GM18498 (cell line): ENCODE data around the gene CELA3A.
"Not testable (repeated sequence)": the region's sequence is repeated elsewhere in the genome, so short reads cannot be mapped to it uniquely, and the experiment has no call there.

Experiments used
- ATAC-seq: cut with Tn5 transposase; IDR thresholded peaks from one replicate; pipeline ENCODE4 v1.9.1; 2021; ENCODE audit warnings: mild to moderate bottlenecking, moderate library complexity; ENCODE audit not compliant: unreplicated experiment

The CELA3A gene, protein sequence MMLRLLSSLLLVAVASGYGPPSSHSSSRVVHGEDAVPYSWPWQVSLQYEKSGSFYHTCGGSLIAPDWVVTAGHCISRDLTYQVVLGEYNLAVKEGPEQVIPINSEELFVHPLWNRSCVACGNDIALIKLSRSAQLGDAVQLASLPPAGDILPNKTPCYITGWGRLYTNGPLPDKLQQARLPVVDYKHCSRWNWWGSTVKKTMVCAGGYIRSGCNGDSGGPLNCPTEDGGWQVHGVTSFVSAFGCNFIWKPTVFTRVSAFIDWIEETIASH

DNA sequence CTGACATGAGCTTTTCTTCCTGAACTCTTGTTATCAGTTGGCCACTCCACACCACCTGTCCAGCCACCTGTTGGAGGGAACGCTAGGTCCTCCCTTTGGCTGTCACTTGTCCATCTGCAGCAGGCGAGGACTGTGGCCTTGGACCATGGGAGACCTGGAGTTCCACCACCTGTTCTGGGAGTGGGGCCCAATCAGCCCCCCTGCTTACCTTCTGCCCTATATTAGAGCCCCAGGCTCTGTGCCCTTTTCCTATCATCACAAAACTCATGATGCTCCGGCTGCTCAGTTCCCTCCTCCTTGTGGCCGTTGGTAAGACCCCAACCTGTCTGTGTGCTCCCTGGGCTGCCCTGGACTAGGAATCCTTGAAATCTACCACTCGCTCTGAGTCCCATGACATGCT lies at the start of gene CELA3A:
TSS of gene CELA3A (plus strand) at position 249 of the 400 bp plus-strand sequence. CDS start at position 267, 18 bp downstream.
- no peak for ATAC-seq

DNA sequence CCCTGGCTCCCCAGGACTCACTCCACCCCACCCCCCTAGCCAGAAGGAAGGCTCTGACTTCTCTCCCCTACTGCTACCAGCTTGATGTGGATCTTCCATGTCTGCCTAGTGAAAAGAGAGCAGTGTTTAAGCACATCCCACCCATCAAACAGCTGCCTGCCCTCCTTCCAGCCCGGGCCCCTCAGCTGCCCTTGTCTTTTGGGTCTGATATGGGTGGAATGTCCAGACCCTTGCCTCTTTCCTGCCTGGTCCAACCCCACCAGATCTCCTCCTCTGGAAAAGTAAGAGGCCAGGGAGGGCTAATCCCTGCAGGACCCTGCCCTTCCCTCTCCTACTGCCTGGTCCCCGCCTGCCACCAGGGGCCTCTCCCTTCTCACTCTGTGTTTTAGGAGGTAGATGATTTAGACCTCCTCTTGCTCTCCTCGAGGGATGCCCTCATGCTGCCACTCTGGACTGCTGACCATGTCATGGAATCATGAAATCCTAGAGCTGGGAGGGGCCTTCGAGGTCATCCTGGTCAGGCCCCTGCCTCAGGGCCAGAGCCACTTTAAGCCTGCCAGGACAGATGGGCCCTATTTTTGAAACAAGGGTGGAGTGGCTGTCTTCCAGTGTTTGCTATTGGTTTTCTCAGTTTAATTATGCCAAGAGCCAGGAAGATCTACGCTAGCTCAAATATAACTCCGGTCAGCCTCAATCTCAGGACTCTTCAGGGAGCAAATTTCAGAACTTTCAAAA lies 48.5 kb upstream of the CELA3A start:
- no peak for ATAC-seq

DNA sequence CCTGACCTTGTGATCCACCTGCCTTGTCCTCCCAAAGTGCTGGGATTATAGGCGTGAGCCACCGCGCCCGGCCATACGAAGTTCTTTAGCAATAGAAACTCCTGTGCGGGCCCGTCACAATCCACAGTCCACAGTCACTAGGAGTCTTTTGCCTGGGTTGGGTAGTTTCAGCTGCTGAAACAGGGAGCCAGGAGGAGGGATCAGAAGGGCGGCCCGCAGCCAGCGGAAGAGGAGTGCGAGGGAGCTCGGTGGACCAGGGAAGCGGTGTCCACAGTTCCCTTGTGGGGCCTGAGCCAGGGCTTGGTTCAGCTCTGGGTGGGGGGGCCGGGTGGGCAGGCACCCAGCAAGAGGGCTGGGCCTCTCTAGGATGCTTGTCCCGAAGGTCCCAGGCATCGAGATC lies 46.4 kb upstream of the CELA3A start:
- ATAC-seq = no peak

DNA sequence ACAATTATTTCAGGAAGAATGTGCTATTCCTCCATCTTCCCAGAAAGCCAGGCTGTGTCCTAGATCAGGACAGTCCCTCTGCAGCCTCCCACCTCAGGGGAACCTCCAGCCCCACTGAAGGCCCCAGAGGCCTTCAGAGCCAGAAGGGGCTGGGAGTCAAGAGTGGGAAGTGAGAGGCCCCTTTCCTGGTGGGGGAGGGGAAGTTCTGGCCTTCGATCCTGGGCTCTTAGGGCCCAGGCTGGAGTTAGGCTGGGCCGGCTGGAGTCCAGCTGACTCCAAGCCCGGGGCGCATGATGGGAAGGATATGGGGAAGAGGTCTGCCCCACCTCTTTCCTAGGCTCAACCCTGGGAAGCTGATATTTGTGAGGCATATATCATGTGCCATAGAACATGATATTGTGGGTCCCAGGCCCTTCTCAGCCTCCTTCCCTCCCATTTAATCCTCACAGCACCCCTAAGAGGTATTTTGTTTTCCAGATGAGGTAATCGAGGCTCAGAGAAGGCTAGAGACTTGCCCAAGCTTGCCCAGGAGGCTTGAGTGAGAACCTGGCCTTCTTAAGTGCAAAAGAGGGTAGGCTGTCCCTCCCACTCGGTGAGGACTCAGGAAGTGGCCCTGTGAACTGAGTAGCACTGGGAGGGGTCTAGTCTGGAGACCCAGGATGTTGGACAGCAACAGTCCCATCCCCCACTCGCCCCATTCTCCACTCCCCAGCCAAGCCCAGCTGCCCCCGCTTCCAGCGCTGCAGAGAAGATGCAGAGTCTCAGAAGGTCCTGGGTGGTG lies 45.8 kb upstream of the CELA3A start:
- no peak for ATAC-seq

DNA sequence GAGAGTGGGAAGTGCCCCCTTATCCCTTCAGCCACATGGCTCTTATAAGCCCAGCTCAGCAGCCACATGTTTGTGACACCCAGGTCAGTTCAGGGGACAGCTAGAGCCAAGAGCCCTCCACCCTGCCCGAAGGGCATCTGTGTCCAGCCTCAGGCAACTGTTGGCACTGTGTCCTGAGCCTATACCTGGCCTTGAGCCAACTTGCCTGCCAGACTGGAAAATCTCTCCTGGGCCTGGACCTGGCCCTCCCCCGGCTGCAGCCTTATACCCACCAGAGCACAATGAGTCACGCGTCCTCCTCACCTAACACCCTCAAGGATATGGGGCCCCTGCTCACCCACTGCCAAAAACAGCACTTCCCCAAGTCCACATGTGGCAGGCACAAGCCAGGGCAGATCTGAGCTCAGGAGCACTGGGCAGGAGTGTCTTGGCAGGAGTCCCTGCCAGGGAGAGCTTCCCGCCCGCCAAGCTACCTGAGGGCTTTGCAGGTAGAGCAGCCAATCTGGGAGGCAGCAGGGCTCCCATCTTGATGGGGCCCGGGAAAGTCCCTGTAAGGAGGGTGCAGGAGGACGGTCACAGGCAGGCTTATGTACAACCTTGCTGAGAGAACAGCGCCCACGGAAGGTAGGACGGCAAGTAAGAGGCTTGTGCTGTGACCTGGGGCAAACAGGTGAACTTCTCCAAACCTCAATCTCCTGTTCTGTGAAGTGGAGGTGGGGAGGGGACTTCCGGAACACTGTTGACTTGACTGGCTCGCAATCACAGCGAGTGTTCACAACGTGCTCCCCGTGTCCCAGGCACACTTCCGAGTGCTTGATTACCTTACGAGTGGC lies 44.5 kb upstream of the CELA3A start:
- no peak for ATAC-seq

DNA sequence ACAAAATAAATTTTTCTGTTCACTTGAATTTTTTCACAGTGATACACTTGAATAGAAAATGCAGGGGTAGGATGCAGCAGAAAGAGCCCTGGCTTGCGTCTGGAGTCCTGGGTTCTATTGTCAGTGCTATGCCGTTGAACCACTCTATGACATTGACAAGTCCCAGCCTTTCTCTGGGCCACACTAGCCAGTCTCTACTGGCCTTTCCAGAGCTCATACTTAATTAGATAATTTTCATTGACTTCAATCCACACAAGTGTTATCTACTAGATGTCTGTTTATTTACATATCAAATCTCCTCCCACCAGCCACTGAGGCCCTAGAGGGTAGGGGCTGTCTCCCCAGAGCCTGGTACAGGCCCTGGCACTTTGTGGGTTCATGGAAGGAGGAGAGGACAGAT lies 40.1 kb upstream of the CELA3A start:
- ATAC-seq = no peak

DNA sequence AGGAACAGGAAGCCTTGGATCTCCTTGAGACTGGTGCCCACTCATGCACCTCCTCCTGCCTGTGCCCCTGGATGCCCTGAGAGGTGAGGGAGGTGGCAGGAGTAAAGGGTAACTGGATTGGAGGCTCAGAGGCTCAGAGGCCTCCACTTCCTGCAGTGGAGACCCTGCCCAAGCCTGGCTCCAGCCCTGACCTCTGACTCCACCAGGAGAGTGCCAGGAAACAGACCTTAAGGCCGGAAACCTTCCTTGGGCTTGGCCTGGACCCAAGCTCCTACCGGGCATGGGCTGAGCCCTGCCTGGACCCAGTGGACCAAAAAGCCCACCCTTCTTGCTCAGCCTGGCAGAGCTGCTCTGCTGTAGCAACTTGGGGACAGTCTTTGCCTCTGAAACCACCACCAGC lies 39.7 kb upstream of the CELA3A start:
- no peak for ATAC-seq

DNA sequence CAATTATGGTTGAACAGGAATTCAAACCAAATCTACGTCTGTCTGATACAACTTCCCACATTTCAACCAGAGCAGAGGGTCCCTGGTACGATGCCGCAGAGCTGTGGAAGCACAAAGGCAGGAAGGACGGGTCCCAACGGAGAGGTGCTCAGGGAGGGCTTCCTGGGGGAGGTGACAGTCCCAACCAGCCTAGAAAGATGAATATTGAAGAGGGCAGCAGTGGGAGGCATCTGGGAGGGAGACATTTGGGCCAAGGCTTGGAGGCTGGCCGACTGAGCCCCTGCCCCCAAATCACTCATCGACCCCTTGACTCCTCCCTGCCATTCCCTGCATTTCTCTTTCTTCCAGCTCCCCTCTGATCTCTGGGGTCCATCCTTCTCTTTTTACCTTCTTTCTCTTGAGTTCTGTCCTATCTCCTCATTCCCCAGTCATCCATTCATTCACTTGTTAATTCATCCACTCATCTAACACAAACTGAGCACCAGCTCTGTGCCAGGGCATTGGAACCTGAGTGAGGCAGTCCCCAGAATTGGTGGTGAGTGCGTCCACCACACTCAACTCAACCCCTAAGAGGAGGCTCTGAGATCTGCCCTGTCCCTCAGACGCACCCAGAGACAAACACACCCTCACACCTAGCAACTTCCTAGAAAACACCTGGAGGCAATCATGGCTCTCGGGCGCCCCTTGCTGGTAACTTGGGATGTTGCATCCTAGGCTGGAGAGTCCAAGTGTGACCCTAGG lies 37.8 kb upstream of the CELA3A start:
- ATAC-seq = no peak

DNA sequence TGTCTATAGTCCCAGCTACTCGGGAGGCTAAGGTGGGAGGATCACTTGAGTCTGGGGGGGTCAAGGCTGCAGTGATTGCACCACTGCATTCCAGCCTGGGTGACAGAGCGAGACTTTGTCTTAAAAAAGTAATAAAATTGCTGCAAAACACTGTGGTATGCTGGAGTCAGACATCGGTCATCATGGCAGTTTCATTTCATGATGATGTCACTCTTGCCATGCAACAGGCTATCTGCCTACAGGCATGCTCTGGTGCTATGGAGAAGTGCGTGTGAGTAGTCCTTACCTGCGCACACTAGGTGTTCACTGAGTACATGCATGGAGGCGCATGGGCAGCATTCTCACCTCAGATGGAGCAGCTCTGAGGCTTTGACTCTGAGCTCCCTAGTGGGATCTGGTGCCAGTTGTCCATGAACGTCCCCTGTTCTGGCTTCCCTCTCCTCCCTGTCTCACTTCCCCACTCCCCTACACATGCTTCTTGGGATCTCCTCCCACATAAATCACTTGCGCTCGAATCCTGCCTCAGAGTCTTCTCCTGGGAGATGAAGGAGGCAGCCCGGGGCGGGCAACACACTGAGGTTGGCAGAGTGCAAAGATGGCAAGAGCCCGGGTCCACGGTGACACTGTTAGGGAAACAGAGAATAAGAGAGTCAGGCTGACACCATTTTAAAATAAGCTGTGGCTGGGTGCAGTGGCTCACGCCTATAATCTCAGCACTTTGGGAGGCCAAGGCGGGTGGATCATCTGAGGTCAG lies 35.0 kb upstream of the CELA3A start:
- no peak for ATAC-seq

DNA sequence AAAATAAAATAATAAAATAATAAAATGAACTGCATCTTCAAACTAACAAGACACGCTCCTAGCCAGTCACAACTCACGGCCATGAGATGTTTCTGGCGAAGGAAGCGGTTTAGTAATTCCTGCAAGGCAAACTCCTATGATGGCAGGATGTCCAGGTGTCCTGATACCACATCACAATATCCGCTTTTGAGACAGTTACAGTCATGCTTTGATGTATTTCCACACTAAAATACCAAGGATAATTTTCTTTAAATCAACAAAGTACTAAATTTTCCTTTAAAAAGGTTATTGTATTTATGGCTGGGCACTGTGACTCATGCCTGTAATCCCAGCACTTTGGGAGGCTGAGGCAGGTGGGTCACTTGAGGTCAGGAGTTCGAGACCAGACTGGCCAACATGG lies 34.2 kb upstream of the CELA3A start:
- not testable (repeated sequence) for ATAC-seq

DNA sequence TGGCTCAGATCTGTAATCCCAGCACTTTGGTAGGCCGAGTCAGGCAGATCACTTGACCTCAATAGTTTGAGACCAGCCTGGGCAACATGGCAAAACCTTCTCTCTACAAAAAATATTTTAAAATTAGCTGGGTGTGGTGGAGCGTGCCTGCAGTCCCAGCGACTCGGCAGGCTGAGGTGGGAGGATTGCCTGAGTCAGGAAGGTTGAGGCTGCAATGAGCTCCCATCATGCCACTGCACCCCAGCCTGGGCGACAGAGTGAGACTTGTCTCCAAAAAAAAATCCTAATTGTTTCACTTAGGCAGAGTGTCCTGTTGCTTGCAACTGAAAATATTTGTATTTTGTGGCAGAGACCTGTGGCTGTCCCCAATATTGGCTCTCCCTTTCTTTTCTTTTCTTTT lies 32.4 kb upstream of the CELA3A start:
- ATAC-seq = not testable (repeated sequence)

DNA sequence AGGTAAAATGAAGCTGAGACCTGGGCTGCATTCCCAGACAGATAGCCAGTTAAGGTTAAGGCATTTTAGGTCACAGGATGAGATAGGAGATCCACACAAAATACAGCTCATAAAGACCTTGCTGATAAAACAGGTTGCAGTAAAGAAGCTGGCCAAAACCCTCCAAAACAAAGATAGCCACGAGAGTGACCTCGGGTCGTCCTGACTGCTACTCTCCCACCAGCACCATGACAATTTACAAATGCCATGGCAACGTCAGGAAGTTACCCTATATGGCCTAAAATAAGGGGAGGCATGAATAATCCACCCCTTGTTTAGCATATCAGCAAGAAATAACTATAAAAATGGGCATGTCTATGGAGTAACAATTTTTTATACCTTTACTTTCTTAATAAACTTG lies 30.9 kb upstream of the CELA3A start:
- not testable (repeated sequence) for ATAC-seq

DNA sequence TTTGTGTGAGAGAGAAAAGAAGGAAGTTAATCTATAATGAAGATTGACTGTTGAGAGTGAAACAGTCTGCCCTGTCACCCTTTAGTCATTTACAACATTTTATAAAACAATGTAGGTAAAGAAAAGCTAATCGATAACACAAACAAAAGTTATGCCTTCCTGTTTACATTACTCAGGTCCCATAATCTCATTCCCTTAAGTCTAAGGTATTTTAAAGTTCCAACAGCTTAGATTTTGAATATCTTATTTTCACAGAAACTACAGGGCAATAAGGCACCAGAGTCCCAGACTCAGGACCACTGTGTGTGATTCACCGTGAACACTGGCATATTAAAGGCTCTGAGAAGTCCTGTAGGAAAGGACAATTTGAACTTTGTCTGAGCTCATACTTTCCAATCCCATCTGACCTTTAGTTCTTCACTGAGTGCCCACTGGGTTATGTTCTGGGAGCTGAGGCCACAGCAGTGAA lies 28.4 kb upstream of the CELA3A start:
- not testable (repeated sequence) for ATAC-seq

DNA sequence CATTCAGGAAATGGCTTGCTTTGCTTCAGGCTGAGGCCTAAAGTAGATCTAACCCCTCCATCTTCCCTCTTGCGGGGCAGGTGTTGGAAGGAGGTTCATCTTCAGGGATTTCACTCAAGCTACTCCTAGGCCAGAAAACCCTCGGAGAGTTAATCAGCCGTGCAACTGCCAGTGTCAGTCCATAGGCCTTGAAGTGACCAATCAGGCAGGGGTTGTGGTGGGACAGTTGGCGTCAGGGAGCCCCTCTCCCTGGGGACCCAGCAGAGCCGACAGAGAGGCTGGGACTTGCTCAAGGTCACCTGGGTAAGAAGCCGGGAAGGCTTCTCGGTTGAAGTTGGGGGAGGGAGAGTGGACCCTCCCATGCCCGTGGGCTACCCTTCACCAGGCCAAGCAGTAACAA lies 27.5 kb upstream of the CELA3A start:
- ATAC-seq = not testable (repeated sequence)

DNA sequence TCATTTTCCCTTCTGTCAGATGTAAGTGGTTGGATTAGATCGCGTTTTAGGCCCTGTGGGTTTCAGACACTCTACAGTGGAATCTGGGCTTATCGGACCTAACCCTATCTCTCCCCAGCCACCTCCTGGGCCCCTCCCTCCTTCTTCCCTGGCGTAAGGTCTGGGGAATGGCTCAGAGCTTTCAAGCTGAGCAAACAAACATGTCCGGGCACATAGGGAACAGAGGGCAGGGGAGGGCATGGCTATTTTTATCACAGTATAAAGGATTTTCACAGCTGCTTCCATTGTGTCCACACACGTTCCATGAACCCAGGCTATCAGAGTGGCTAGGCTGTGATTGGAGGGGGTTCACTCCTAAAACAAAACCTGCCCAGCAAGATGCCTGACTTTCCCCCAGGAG lies 26.8 kb upstream of the CELA3A start:
- ATAC-seq = not testable (repeated sequence)

DNA sequence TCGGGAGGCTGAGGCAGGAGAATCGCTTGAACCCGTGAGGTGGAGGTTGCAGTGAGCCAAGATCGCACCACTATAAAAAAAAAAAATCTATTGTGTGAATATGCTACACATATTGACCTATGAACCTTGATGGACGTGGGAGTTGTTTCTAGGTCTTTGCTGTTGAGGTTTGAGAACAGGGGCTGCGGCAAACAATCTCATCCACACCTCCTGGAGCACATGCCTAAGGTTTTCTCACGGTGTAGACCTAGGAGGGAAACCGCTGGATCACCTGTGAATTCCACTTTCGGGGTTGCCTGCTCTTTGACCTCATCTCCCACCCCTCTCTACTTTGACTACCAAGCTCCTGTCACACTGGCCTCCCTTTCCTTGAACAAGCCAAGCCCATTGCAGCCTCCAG lies 26.2 kb upstream of the CELA3A start:
- ATAC-seq = not testable (repeated sequence)

DNA sequence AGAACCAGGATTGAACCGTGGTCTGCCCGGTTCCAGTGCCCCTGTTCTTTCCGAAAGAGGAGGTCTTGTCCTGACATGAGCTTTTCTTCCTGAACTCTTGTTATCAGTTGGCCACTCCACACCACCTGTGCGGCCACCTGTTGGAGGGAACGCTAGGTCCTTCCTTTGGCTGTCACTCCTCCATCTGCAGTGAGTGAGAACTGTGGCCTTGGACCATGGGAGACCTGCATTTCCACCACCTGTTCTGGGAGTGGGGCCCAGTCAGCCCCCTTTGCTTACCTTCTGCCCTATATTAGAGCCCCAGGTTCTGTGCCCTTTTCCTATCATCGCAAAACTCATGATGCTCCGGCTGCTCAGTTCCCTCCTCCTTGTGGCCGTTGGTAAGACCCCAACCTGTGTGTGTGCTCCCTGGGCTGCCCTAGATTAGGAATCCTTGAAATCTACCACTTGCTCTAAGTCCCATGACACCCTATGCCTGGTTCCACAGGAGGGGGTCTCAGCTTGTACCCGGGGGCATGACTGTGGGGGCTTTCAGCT lies 24.7 kb upstream of the CELA3A start, which contains the start of gene CELA3B:
TSS of gene CELA3B (plus strand) at position 320 of the 537 bp plus-strand sequence. CDS start at position 338, 18 bp downstream.
- ATAC-seq = not testable (repeated sequence)

DNA sequence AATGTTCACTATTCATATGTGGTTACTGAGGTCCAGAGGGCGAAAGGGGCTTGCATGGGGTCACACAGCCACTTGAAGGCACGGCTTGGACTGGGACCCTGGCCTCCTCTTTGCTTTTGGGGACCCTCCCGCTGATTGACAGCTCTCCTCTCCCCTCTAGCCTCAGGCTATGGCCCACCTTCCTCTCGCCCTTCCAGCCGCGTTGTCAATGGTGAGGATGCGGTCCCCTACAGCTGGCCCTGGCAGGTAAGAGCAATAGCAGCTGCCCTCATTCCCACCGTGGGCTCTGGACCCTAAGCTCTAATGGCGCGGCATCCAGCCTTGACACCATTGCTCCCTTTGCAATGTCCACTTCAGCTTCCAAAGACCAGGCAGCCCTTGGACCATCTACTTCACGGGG lies 23.2 kb upstream of the CELA3A start:
- ATAC-seq = not testable (repeated sequence)
